GM12891 (cell line): Measurements from ENCODE around the gene MAPK1.

Experiments used
- PAX5 ChIP-seq: IDR thresholded peaks from 2 replicates; pipeline ENCODE4 v1.6.1; 2011; ENCODE audit warnings: low read length, moderate library complexity, mild to moderate bottlenecking; ENCODE audit not compliant: insufficient read depth, severe bottlenecking
- POLR2A ChIP-seq: IDR thresholded peaks from 2 replicates; pipeline ENCODE4 v1.6.1; 2011; ENCODE audit warnings: low read depth, low read length, control low read depth
- POLR2AphosphoS5 ChIP-seq: IDR thresholded peaks from 2 replicates; pipeline ENCODE4 v1.6.1; 2011; ENCODE audit warnings: low read depth, low read length, control low read depth
- TAF1 ChIP-seq: IDR thresholded peaks from 2 replicates; pipeline ENCODE4 v1.6.1; 2011; ENCODE audit warnings: low read depth, low read length, control low read depth

DNA sequence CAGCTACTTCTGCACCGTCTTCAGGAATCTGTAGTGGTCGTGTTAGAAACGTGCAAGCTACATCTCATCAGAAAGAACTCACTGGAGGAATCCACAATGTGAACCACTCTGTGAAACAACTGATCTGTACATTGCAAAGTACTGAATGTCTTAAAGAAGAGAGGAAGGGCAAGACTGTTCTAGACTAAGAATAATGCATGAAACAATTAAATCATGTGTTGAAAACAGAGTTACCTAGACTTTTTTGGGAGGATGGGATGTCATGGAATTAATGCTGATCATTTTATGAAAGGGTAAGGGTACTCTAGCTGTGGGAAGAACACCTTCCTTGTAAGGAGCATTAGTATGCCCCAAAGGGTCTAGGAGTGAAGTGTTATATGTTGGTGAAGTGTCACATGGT, 71.2 kb downstream of the MAPK1 start:
- no peak for TF ChIP-seq PAX5
- TF ChIP-seq POLR2A = no peak
- no peak for TF ChIP-seq POLR2AphosphoS5
- TF ChIP-seq TAF1 = no peak
